Measurements from ENCODE around the gene ZBTB8OS.
"Not testable (repeated sequence)": the region's sequence is repeated elsewhere in the genome, so short reads cannot be mapped to it uniquely, and the experiment has no call there.

The ZBTB8OS gene

DNA sequence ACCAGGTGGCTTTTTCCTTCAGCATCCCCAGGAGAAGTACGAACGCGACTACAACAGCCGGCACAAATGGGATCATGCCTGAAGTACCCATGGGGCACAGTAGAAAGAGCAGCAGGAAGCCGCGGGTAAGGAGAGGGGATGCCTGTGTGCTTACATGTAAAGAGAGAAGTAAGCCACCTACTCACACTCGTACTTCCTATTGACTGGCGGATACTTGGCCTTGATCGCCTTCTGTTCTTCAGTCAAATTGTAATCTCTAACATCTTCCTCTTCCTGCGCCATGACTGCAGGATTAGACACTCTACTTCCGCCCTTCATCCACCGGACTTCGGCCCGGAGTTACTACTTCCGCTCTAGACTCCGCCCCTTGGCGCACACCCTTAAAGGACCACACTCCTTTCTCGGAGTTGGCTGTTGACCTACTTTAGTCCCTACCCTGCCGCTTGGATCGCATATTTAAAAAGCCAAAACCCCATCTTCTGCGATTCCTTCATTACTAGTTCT, at the start of gene ZBTB8OS:
TSS of gene ZBTB8OS (minus strand) at position 303 of the 504 bp plus-strand sequence. CDS start at position 282, 21 bp downstream.
- DNase-seq: peak; percentile 80 to 94

DNA sequence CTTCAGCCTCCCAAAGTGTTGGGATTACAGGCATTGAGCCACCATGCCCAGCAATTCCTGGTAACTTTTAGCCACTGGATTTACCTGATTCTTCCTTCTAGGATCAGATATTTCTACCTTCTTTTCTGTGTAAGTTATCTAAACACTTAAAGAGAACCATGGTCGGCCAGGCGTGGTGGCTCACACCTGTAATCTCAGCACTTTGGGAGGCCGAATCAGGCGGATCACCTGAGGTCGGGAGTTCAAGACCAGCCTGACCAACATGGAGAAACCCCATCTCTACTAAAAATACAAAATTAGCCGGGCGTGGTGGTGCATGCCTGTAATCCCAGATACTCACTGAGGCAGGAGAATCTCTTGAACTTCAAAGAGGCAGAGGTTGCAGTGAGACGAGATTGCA, 46.6 kb upstream of the ZBTB8OS start:
- DNase-seq: not testable (repeated sequence)

DNA sequence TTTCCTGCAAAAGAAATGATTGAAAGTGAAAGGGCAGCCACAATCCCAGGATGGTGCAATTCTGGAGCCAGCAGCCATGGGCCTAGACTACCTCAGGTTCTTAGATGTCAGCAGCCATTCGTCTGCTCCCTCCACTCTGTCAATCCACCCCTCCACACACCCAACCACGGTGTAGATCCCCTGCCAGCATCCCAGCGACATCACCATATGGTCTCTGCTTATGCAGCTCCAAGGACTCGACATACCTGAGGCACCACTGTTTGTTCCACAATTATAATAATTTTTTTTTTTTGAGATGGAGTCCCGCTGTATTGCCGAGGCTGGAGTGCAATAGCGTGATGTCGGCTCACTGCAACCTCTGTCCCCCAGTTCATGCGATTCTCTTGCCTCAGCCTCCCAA, 45.7 kb upstream of the ZBTB8OS start:
- no peak for DNase-seq

DNA sequence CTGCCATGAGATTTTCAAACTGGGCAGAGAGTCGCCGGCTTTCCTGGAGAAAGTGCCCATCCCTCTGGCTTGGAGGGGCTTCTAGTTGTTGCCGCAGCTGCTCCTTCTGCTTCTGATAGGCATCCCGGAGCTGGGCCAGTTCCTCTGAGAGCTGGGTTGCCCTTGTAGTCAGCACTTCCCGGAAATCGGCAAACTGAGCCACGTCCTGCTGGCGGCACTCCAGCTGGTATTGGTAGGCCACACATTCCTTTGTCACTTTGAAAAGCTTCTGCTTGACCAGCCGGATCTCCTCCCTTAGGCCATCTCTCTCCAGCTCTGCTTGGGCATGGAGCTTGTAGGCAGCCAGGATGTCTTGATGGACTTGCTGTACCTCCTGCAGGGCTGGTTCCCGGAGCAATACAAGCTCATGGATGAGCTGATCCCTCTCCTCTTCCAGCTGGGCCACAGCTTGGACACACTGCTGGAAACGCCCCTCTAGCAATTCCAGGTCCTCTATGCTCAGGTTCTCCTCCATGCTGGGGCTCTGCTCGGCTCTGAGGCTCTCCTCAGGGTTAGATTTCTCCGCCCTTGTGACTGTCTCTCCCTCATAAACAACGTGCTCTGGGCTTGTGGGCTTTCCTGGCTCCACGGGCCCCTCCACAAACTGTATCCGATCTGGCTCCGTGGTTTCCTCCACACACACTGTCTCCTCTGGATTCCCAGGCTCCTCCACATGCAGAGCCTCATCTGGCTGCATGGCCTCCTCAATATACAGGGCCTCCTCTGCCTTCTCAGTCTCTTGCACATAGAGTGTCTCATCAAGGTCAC, 45.0 kb upstream of the ZBTB8OS start:
- DNase-seq: peak in 1 of 2 donors; percentile 24

DNA sequence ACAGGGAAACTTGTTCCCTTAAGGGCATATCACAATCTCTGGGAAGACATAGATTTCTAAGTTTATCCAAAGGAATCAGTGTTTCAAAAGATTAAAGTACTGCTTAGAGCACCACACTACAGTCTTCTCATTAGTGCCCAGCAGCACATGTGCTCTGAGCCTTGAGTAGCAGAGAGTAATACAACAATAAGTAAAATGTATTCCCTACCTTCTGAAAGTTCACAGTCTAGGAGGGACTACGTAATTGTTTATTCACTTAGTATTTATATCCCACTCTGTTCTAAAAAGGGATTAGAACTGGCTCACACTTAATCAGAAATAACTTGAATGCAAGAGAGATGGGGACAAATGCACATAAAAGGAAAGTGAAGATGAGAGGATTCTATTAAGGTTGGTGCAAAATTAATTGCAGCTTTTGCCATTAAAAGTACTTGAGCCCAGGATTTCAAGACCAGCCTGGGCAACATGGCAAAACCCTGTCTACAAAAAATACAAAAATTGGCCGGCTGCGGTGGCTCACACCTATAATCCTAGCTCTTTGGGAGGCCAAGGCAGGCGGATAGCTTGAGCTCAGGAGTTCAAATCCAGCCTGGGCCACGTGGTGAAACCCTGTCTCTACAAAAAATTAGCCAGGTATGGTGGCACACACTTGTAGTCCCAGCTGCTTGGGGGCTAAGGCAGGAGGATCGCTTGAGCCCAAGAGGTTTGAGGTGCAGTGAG, 43.3 kb upstream of the ZBTB8OS start:
- DNase-seq: no peak

DNA sequence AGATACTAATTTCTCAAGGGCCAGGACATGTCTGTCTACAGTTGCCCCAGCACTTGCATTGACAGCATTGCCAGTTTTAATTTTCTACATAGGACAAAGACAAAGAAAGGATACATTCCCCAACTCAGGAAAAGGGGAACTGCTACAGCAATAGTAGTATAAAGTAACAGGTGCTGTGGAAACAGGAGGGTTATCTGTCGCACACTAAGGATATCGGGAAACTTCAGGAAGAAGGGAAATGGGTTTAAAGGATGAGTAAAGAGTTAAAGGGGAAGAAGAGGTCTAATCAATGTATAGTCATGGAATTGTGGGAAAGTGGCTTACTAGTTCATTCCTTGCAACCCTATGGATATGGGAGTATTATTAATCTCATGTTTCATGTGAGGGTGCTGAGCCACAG, 36.0 kb upstream of the ZBTB8OS start:
- no peak for DNase-seq

DNA sequence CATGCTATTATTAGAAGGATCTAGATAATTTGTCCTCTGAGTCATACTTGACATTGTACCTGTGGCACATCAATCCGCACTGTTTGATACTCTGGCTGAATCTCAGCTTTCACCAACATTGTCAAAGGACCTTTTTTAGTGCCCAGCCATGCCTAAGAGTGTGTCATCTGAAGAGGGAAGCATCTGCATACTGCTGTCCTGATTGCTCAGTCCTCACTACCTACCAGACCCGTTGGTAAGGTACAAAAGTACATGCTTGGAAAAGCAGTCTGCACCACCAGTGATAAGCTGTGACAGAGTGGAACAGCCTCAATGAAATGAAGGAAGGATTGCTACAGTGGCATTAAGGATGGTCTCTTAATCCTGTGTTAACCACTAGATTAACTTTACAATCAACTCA, 35.1 kb upstream of the ZBTB8OS start:
- DNase-seq: no peak

DNA sequence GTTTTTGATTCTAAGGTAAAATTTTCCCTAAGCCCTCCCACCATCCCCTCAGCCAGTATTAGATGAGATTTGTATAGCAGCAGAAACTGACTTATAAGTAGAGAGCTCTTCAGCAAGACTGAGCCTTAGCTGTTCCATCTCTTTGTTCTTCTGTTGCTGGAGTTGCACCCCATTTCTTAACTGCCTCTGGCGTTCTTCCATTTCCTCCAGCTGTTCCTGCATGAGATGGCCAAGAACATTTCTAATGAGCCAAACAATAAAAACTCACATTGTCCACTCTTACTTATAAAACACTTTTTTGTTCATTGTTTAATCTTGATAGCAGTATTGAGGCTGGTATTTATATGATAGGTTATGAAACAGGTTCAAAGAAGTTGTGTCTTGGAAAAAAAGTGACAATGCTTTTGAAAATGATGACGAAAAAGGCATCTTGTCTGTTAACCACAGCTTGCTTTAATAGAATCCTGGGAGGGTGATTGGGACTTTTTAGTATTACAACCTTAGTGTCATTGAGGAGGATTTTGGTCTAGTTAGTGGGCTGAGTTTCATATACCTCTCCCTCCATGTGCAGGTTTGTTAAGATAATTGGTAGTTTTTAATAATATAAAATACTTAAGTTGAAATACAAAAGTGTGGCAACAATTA, 33.9 kb upstream of the ZBTB8OS start:
- DNase-seq: no peak

DNA sequence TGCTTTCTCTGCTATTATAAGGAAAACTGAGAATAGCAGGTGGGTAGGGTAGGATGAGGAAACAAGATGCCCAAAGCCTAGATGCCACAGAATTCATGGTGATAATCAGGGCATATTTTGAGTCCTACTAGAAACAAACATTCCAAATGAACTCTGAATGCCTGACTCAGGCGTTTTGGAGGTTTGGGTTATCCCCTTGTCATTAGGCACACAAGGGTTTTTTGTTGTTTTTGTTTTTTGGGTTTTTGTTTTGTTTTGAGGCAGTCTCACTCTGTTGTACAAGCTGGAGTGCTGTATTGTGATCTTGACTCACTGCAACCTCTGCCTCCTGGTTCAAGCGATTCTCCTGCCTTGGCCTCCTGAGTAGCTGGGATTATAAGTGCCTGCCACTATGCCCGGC, 33.0 kb upstream of the ZBTB8OS start:
- DNase-seq: no peak

DNA sequence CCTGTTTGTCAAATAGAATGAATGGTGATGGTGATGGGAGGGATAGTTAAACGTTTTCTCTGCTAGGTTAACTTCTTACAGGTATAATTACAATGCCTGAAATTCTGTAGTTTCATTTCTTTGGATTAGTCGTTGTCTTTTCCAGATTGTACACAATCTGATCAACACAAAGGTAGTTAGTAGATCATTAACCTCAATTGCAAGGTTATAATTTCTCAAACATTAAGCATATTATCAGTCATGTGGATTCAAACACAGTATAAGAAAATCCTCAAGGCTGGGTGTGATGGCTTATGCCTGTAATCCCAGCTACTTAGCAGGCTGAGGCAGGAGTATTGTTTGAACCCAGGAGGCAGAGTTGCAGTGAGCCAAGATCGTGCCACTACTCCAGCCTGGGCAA, 31.6 kb upstream of the ZBTB8OS start:
- no peak for DNase-seq

DNA sequence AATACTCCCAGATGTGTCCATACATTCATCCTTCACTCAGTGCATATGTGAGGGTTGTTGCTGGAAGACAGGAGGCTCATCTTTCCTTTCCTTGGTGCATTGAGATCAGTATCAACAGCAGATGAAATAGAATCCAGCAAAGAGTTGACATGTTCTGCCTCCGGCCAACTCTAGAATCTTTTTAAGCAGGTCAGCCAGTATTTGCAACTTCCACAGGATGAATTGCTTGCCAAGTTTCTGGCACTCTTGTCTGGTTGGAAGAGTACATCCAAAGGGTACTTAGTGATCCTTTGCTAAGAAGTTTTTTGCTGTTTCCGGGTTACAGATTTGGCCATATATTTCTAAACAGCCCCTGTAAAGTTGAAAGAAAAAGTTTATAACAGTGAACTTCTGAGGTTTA, 31.2 kb upstream of the ZBTB8OS start:
- no peak for DNase-seq

DNA sequence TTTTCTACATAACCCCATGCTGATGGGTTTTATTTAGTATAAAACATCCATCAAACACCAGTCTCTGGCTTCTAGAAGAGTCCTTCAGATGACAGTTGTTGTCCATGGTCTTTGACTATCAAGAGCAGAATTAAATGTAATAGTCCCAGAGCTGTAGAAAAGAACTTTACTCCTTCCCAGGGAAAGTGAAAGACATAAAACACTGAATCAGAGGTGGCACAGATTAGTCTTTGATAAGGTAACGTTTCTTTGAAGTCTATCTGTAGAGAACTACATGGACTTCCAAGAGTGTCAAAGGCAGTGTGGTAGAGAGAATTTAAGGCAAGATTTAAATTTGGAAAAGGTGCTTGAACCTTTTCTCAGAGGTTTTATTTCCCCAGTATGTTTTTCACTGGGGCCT, 30.3 kb upstream of the ZBTB8OS start:
- DNase-seq: no peak

DNA sequence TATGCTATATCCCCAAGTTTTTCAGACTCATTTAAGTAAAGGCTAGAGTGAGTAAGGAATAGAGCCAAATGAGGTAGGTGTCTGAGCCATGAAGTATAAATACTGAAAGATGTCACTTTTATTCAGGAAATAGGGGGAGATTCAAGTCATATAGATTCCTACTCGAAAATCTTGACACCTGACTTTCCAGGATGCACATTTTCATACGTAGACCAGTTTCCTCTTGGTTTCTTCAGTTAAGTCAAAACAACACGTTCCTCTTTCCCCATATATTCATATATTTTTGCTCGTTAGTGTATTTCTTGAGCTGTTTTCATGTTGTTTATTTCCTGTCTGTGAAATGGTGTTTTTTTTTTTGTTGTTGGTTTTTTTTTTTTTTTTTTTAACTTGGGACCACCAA, 29.6 kb upstream of the ZBTB8OS start:
- not testable (repeated sequence) for DNase-seq

DNA sequence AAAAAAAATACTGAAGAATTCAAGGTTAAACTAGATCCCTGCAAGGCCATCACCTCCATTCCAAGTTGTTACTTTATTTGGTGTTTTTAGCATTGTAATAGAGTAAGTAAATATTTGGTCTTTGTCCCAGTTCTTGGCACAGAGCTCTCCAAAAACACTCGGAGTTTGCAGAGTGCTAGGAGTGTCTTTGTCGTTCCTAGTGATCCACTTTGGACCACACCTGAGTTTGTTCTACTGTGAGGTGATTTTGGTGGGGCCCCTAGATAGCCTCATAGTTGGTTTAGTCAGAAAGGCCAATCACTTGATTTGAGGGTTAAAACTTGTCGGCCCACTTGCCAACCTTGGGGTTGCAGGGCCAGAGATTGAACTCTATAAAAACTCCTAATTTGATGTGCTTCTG, 26.6 kb upstream of the ZBTB8OS start:
- DNase-seq: no peak

DNA sequence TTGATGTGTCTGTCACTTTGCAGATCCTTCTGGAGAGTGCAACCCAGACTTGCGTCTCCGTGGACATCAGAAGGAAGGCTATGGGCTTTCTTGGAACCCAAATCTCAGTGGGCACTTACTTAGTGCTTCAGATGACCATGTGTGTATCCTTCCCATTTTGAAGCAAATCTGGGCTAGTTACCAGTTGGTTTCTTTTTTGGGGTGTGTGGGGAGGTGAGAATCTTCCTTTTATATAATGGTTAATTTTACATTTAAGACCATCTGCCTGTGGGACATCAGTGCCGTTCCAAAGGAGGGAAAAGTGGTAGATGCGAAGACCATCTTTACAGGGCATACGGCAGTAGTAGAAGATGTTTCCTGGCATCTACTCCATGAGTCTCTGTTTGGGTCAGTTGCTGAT, 18.4 kb upstream of the ZBTB8OS start:
- DNase-seq: not testable (repeated sequence)

DNA sequence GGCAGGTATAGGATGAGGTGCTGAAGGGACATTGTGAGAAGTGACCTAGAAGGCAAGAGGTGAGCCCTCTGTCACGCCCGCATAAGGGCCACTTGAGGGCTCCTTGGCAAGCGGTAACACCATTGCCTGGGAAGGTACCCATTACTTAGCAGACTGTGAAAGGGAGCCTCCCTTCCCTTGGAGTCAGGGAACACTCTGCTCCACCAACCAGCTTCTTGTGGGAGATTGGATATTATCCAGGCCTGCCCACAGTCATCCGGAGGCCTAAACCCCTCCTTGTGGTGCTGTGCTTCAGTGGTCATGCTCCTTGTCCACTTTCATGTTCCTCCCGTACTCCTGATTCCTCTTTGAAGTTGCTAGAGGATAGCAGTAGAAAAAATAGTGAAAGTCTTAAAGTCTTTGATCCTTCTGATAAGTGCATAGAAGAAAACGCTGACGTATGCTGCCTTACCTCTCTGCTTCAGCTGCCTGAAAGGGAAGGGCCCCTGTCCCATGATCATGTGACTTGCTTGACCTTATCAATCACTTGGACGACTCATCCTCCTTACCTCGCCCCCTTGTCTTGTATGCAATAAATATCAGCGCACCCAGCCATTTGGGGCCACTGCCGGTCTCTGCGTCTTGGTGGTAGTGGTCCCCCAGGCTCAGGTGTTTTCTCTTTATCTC, 16.7 kb upstream of the ZBTB8OS start:
- no peak for DNase-seq

DNA sequence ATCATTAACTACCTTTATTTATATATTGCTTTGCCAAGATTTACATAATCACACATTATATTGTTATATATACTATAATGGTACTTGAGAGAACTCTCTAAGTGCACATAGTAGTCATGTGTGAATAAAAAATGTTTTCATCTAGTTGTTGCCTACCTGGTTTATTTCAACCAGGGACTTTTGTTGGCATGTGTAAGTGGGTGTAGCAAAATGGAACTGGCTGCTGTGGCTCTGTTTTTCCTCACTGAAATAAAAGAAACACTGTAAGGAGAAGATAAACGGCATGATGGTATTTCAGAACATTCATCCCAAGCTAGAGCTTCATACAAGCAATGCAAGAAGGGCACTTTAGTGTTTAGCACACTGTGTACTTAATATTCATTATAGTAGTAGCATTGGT, 15.6 kb upstream of the ZBTB8OS start:
- DNase-seq: no peak

DNA sequence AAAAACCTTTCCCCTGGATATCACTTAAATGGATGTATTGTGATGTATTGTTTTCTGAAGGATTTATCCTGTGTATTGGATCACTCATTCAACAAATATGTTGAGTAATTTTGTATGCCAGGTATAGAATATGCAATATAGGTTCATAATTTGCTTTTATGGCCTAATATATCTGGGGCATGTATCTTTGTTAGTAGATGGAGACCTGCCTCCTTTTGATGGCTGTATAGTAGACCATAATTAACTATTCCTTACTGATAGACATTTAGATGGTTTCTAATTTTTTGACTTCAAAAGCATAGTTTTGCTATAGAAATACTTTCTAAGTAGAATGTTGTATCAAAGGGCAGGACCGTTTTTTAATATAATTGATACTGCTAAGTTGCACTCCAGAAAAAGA, 9.2 kb upstream of the ZBTB8OS start:
- no peak for DNase-seq

DNA sequence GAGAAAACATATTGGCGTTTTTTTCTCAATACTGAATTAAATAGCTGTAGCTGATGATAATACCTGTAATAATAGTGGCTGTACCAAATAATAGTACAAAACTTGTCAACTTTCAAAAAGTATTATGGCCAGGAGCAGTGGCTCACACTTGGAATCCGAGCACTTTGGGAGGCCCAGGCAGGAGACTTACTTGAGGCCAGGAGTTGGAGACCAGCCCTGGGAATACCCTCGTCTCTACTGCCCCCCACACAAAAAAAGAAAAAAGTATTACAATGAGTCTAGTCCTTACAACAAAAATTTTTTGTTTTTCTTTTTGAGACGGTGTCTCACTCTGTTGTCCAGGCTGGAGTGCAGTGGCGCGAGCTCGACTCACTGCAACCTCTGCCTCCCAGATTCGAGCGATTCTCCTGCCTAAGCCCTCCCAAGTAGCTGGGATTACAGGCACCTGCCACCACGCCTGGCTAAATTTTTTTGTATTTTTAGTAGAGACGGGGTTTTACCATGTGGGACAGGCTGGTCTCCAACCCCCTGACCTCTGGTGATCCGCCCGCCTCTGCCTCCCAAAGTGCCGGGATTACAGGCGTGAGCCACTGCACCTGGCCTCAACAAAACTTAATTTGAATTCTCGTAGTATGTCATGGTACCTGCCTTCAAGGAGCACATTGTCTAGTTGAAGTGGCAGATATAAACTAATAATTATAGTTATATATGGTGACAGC, 2.1 kb upstream of the ZBTB8OS start:
- DNase-seq: no peak

DNA sequence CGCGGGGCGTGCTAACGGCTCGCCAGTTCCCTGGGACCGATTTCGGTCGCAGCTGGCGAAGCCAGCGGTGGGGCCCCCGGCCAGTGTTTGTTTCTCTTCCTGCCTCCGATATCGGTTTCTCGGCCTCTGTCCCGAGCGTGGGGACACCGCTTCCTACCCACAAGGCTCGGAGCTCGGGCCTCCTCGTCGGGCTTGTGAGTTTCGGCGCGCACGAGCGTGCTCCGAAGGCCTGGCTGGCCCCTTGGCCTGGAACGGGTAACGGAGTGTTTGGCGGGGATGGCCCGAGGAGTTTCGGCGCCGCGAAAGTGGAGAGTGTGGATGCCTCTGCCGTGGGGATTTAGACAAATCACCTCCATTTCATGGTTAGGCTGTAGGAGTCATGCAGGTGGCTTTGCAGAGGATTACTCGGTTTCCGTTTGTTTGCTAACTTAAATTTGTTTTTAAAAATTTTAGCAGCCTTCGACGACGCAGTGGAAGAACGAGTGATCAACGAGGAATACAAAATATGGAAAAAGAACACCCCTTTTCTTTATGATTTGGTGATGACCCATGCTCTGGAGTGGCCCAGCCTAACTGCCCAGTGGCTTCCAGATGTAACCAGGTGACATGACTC, 1.2 kb upstream of the ZBTB8OS start:
- no peak for DNase-seq

DNA sequence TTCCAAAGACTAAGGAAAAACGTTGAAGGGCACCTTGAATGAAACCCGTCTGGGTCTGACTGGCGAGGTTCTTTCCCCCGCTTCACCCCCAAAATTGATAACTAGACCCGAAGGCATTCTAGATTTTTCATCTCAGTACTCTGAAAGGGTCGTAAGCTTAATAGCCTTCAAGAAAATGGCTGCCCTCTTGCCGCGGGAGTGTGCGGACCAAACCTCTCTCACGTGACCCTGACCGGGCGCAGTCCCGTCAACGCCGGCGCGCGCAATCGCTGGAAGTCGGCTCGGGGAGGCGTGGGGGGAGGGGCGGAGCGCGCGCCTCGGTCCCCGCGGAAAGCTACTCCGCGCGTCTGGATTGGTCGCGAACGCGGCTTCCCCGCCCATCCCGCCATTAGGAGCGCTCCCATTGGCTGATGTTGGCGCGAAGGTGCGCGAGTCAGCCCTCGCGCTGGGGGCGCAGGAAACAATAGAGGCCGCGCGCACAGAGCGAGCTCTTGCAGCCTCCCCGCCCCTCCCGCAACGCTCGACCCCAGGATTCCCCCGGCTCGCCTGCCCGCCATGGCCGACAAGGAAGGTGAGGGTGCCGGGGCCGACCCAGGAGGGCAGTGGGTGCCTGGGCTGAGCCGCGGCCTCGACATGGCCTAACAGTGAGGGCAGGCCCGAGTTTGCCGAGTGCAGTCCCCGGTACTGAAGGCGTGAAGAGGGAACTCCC, 556 bp upstream of the ZBTB8OS start, which contains the start of gene RBBP4:
TSS of gene RBBP4 (plus strand) at position 457 of the 709 bp plus-strand sequence. CDS start at position 556, 99 bp downstream.
- DNase-seq: peak; percentile 96

Data from hippocampal formation (tissue), 2 donors.